NCI-H526 (cell line): ENCODE results near the gene WDPCP.
"Not testable (repeated sequence)": the region's sequence is repeated elsewhere in the genome, so short reads cannot be mapped to it uniquely, and the experiment has no call there.

ENCODE experiments used
- DNase-seq, 2 experiments: peaks; one replicate each; lab custom pipeline; 2025; lab: John Stamatoyannopoulos, UW

WDPCP gene

GRCh38 chr2:63591566-63592175 lies 3.4 kb upstream of the WDPCP start:
- DNase-seq: peak; percentile 52 to 65

GRCh38 chr2:63590626-63591408 lies 2.5 kb upstream of the WDPCP start:
- DNase-seq: peak in 1 of 2 experiments; percentile 20

- peak in 1 of 2 experiments; percentile 77 for DNase-seq
Measured at GRCh38 chr2:63589148-63589958, 1.1 kb upstream of the WDPCP start.

GRCh38 chr2:63587814-63588384 lies 378 bp downstream of the WDPCP start:
- DNase-seq: peak in 1 of 2 experiments; percentile 32

GRCh38 chr2:63582873-63583272 lies 5.4 kb downstream of the WDPCP start:
- DNase-seq: no peak

GRCh38 chr2:63581298-63581961 lies 6.8 kb downstream of the WDPCP start:
- DNase-seq: no peak

GRCh38 chr2:63580651-63581297 lies 7.5 kb downstream of the WDPCP start:
- no peak for DNase-seq

- DNase-seq: no peak
Measured at GRCh38 chr2:63578767-63579166, 9.5 kb downstream of the WDPCP start.

- DNase-seq: no peak
Measured at GRCh38 chr2:63576546-63576945, 11.7 kb downstream of the WDPCP start.

- not testable (repeated sequence) for DNase-seq
Measured at GRCh38 chr2:63573726-63574345, 14.4 kb downstream of the WDPCP start.

GRCh38 chr2:63573026-63573425 lies 15.3 kb downstream of the WDPCP start:
- DNase-seq: not testable (repeated sequence)

- DNase-seq: no peak
Measured at GRCh38 chr2:63572001-63572400, 16.3 kb downstream of the WDPCP start.

GRCh38 chr2:63571291-63571690 lies 17.0 kb downstream of the WDPCP start:
- no peak for DNase-seq

GRCh38 chr2:63569740-63570139 lies 18.5 kb downstream of the WDPCP start:
- no peak for DNase-seq

GRCh38 chr2:63562751-63563150 lies 25.5 kb downstream of the WDPCP start:
- no peak for DNase-seq

- DNase-seq: not testable (repeated sequence)
Measured at GRCh38 chr2:63558922-63559321, 29.4 kb downstream of the WDPCP start.

GRCh38 chr2:63557819-63558218 lies 30.5 kb downstream of the WDPCP start:
- DNase-seq: not testable (repeated sequence)

GRCh38 chr2:63555931-63556330 lies 32.3 kb downstream of the WDPCP start:
- DNase-seq: peak in 1 of 2 experiments; percentile 17

GRCh38 chr2:63555299-63555698 lies 33.0 kb downstream of the WDPCP start:
- DNase-seq: no peak

GRCh38 chr2:63553049-63553448 lies 35.2 kb downstream of the WDPCP start:
- DNase-seq: no peak

GRCh38 chr2:63545023-63545422 lies 43.3 kb downstream of the WDPCP start:
- no peak for DNase-seq
